Fibroblast of skin of right quadriceps (primary cell): ENCODE results near the gene EIF2B4.

Experiments
- DNase-seq: peaks from one replicate; pipeline ENCODE4 v3.0.0-alpha.2; 2013

EIF2B4 gene

DNA sequence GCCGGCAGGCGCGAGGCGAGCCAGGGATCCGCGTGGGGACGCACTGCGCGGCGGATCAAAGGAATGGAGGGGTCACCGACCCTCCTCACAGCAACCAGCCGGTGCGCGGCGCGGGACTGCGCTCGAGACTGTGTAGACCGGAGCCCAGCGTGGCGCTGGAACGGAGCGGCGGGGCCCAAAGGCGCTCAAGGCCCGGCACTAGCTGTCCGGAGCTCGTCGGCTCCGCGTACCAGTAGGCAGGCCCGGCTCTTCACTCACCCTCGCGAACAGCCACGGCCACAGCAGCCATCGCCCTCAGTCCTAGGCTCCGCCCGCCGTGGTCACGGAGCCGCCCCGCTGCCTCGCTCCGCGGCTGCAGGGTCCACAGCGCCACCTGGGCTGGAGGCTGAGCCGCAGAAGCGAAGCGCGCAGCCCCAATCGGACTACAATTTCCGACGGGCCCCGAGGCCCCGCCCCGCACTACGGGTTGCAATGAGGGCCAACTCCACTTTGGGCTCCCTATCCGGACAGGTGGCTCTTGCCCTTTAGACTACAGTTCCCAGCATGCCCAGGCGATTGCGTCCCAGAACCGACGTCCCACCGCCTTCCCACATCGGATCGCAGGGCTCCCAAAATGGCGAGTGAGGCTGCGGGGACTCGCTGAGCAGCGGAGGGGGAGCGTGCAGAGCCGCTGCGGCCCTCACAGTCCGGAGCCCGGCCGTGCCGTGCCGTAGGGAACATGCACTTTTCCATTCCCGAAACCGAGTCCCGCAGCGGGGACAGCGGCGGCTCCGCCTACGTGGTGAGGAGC is at the start of gene EIF2B4, which contains the start of gene SNX17:
EIF2B4 (minus strand) TSS at position 313 of the 790 bp plus-strand sequence; CDS start at position 289, 24 bp downstream.
SNX17 (plus strand) TSS at position 591 of the 790 bp plus-strand sequence; CDS start at position 719, 128 bp downstream.
- peak; percentile 99 for DNase-seq

- DNase-seq: no peak
These were observed 46.0 kb upstream of the EIF2B4 start for GRCh38 chr2:27416151-27416550.

- no peak for DNase-seq
These were observed 42.4 kb upstream of the EIF2B4 start for GRCh38 chr2:27412419-27413152.

DNA sequence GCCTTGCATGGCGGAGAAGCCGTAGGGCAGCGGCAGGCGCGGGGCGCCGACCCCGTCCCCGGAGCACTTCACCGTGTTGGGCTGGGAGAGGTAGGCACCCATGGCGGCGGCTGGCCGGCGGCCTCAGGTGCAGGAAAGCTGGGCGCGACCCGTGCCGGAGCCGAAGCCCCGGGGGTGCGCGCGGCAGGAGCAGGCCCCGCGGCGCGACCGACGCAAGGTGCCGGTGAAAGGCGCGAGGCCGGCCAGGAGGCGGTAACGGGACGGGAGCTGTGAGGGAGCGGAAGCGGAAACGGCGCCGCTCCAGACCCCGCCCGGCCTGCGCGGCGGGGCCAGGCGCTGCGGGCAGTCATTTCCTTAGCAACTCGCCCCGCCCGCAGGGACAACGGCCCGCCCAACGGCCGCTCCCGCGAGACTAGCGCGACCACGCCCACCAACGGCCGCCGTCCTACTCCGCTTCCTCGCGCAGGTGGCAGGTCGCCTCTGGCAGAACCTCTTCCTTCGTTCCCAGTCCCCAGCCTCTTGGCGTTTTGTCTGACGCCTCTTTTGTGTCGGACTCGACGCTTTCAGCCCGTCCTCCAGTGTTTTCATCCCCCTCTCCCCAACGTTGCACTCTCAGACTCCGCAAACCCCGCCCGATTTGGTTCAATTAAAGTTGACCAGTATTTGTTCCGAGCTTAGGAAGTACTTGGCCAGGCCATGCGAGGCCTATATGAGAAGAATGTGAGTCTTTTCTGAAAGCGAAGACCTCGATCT is 39.4 kb upstream of the EIF2B4 start, which contains the start of gene PPM1G:
PPM1G (minus strand) TSS at position 271 of the 753 bp plus-strand sequence; CDS start at position 102, 169 bp downstream.
- peak; percentile 90 for DNase-seq

DNA sequence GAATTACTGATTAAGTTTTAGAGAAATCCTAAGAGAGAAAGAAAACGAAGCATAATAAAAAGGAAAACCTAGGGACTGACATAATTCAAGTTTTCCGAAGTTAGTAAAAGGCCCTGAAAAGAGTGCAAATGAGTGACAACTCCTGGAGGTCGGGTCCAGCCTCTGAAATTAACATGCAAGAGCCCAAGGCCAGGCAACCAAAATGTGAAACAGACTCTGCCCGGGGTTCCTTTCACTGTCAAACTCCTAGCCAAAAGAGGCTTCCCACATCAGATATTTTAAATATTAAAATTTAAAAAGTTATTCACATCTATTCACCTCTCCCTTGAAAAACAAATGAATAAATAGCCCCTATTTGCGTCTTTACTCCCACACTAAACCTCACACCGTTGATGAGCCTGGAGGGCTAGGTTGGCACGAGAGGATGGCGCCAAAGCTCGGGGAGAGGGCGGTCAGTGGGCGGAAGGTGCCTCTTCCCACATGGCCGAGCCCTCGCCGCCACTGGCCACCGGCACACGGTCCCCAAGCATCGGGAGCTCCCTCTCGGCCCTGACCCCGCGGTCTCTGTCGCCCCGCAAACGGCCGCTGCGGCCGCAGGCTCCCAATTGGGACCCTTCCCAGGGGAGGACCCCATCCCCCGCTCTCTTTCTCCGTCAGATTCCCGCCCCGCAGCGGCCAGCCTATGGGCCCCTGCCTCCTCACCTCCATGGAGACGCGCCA is 38.6 kb upstream of the EIF2B4 start:
- no peak for DNase-seq

DNA sequence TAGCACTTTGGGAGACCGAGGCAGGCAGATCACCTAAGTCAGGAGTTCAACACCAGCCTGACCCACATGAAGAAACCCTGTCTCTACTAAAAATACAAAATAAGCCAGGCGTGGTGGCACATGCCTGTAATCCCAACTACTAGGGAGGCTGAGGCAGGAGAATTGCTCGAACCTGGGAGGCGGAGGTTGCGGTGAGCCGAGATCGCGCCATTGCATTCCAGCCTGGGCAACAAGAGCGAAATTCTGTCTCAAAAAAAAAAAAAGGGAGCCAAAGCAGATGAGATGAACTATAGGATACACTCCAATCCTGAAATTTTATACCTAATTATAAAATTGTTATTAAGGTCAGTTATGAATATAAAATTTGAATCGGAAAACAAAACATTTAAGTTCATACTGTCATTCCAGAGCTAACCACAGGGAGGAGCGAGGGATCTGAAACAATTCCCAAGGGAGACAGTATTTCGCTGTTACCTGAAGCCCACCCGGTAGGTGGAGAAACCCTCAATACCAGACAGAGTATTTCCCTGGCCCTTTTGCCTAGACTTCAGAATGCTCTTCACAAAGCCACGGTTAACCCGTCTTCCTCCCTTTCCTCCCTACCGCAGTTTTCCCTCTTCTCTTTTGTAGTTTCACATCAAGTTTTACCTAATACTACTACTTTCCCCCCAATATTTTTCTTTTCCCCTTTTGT is 37.8 kb upstream of the EIF2B4 start:
- peak; percentile 54 for DNase-seq

GRCh38 chr2:27400348-27401135 is 30.4 kb upstream of the EIF2B4 start:
- no peak for DNase-seq

- no peak for DNase-seq
These were observed 28.8 kb upstream of the EIF2B4 start for GRCh38 chr2:27398962-27399361.

GRCh38 chr2:27393225-27393624 is 23.1 kb upstream of the EIF2B4 start:
- DNase-seq: no peak

DNA sequence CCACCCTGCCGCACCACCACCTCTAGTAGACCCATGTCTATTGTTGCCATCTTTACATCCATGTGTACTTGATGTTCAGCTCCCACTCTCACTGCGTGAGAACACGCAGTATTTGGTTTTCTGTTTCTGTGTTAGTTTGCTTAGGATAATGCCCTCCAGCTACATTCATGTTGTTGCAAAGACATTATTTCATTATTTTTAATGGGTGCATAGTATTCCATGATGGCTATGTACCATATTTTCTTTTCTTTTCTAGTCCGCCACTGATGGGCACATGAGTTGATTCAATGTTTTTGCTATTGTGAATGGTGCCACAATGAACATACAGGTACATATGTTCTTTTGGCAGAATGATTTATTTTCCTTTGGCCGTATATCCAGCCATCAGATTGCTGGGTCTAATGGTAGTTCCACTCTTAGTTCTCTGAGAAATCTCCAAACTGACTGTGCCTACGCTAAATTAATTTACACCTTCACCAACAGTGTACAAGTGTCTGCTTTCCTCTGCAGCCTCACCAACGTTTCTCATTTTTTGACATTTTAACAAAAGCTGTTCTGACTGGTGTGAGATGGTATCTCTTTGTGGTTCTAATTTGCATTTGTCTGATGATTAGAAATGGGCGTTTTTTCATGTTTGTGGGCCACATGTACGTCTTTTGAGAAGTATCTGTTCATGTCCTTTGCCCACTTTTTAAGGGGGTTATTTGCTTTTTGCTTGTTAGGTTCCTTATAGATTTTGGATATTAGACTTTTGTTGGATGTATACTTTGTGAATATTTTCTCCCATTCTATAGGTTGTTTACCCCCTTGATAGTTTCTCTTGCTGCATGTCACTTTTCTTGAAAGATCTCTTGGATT is 20.9 kb upstream of the EIF2B4 start:
- no peak for DNase-seq

GRCh38 chr2:27381577-27382181 is 11.5 kb upstream of the EIF2B4 start:
- no peak for DNase-seq

- DNase-seq: peak; percentile 94
These were observed 10.7 kb upstream of the EIF2B4 start, which contains the start of gene ZNF513 for GRCh38 chr2:27380626-27381545. Gene ZNF513, minus strand, starts transcription at chr2:27380734. Its CDS starts 208 bp downstream, at chr2:27380526.

DNA sequence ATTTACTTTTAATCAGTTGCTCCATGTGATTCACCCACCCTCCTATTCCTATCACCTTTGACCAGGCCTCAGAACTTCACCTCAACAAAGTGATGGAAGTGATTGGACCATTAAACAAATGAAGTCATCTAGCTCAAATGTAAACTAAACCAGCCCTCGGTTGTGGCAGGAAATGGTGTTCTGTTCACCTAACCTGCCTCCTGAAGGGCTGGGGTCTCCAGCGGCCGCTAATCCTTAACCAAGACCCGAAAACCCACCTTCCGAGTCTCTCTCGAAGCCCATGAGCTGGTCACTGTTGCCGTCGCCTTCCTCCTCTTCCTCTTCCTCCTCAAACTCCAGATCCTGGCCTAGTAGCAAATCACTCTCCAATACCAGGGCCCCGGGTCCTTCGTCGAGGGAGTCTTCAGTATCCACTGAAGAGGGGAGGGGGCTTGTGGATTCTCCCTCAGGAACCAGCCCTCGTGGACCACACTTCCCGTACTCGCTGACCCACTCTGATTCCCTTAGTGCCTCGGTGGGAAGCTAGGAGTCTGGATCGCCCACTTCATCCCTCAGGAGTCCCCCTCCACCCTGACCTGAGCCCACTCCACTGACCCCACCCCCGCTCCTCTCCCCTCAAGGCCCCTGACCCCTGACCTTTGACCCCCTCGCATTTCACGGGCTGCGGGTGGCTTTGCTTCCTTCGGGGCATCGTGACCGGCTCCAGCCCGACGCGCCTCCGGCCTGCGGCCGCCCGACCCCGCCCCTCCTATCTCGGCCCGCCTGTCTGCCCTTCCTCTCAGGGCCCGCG is 9.9 kb upstream of the EIF2B4 start:
- peak; percentile 26 for DNase-seq

- DNase-seq: no peak
These were observed 9.3 kb upstream of the EIF2B4 start for GRCh38 chr2:27379383-27379835.

GRCh38 chr2:27378809-27379290 is 8.7 kb upstream of the EIF2B4 start:
- no peak for DNase-seq

GRCh38 chr2:27378096-27378808 is 8.1 kb upstream of the EIF2B4 start:
- DNase-seq: no peak
